Measurements from ENCODE around the gene CPT1C.

The CPT1C gene

DNA sequence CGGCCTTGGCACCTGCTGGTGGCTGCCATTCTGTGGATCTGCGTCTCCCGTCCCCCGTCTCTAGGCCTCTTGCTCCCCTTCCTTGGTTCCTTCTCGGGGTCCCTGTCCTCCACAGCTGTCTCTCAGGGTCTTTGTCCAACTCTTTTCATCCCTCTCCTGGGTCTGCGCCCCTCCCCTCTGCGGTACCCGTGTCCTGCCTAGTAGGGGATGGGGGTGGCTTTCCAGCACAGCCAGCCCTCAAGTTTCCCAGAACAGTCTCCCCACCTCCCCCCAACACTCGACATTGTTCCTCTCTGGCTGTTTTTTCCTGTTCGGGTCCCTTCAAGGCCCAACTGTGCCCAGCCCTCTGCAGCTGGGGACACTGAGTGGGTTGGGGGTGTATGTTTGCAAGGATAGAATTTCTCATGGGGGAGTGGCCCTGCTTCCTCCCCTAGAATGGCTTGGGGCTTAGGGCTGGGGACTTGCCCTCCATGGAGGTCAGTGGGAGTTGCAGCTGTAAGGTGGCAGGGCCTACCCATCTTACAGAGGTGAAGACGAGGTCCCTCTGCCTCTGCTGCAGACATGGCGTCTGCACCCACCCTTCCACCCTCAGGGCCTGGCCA, 2.3 kb upstream of the CPT1C start:
- no peaks in the 10 kb centered on the region for H3K9me3 ChIP-seq (ENCODE audit: control insufficient read depth in 5 of 5, low read length in 5 of 5)
- H3K4me3 ChIP-seq (ENCODE audit: low read depth in 1 of 5, low read length in 5 of 5) = peak overlapping the region in 2 of 5 donors; percentile 19 to 65
- no peak overlapping the region for H3K27ac ChIP-seq (ENCODE audit: low read depth, low read length)
- peaks cover 10 to 33% (median 21%) of the 10 kb centered on the region in 5 donors for H3K27me3 ChIP-seq (ENCODE audit: control insufficient read depth in 5 of 5, insufficient read depth in 4 of 5, low read length in 5 of 5)
- peaks cover 0 to 42% (median 36%) of the 10 kb centered on the region in 5 donors for H3K36me3 ChIP-seq (ENCODE audit: control insufficient read depth in 5 of 5, insufficient read depth in 5 of 5, low read length in 5 of 5)
- H3K9ac ChIP-seq (ENCODE audit: low read length in 5 of 5) = peak overlapping the region in 1 of 5 donors; percentile 14
- peaks cover 7 to 58% (median 40%) of the 10 kb centered on the region in 5 donors for H3K4me1 ChIP-seq (ENCODE audit: control insufficient read depth in 5 of 5, insufficient read depth in 5 of 5, low read length in 5 of 5)

DNA sequence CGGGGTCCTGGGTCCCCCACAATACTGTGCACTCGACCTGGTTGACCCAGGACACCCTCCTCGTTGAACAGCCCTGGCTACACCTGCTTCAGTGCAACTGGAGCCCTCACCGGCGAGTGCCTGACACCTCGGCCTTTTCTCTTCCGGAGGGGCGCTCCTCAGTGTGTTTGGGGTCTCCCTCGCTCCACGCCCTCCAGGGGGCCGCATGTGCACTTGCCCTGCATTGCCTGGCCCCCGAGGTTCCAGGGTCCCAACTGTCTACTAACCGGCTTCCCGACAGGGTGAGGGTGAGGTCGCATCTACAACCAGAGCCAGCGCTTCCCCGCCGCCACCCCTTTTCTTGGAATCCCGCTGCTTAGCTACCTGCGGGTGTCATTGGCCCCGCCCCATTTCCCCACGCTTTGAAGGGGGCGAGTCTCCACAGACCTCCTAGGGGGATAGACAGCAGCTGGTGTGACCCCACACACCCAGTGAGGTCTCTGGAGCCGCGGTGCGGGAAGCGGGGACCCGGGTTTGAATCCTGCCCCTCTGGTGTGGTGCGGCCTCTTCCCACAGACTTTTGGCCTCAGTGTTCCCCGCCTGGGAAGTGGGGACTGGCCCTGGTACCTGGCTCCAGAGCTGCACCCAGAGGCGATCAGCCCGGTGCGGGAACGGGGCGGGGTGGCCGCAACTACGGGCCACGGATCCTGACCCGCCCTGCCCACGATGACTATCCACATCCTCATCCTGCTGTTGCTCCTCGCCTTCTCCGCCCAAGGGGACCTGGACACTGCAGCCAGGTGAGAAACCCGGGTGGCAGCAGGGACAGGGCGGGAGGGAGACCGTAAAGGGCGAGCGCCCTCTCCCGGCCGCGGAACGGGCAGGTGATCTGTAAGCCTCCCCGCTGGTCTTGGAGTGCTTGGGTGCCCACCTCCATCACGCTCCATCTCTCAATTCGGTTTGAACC, 1.5 kb upstream of the CPT1C start, which contains the start of gene ADM5:
Gene ADM5 (plus strand): TSS at position 462 of the 946 bp plus-strand sequence. CDS start 244 bp downstream, at position 706.
- Histone ChIP-seq H3K27ac (ENCODE audit: low read depth, low read length) (peak within 1 kb of the TSS; percentile 30), H3K4me3 (ENCODE audit: low read depth in 1 of 5, low read length in 5 of 5) (peak within 1 kb of the TSS; percentile 43 to 75 (median 66)), H3K36me3 (ENCODE audit: control insufficient read depth in 5 of 5, insufficient read depth in 5 of 5, low read length in 5 of 5) (peaks cover 0 to 34% (median 28%) of the 10 kb centered on the region in 5 donors), H3K9me3 (ENCODE audit: control insufficient read depth in 5 of 5, low read length in 5 of 5) (no peaks in the 10 kb centered on the region), H3K27me3 (ENCODE audit: control insufficient read depth in 5 of 5, insufficient read depth in 4 of 5, low read length in 5 of 5) (peaks cover 10 to 33% (median 21%) of the 10 kb centered on the region in 5 donors), H3K9ac (ENCODE audit: low read length in 5 of 5) (peak within 1 kb of the TSS in 3 of 5 donors; percentile 27 to 68 (median 50)), H3K4me1 (ENCODE audit: control insufficient read depth in 5 of 5, insufficient read depth in 5 of 5, low read length in 5 of 5) (peaks cover 7 to 58% (median 40%) of the 10 kb centered on the region in 5 donors)

DNA sequence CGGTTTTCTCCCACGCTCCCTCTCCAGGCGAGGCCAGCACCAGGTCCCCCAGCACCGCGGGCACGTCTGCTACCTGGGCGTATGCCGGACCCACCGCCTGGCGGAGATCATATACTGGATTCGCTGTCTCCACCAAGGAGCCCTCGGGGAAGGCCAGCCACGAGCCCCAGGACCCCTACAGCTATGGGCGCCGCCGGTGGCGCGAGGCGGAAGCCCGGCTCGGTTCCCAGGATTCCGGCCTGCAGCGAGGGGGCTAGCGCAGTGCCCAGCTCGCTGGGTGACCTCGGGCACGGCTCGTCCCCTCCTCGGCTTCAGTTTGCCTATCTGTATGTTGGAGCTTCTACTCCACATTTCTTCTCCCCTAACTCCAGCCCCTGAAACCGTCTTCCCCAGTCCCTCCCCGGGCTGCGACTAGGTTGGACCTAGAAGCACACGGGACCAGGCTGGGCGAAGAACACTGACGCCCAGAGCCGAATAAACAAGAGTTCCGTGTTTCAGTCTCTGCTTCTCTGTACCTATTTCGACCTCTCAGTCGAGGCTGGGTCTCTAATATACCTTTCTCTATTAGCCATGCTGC, 749 bp upstream of the CPT1C start:
- H3K4me1 ChIP-seq (ENCODE audit: control insufficient read depth in 5 of 5, insufficient read depth in 5 of 5, low read length in 5 of 5) = peaks cover 6 to 58% (median 40%) of the 10 kb centered on the region in 5 donors
- peak overlapping the region in 3 of 5 donors; percentile 27 to 68 (median 50) for H3K9ac ChIP-seq (ENCODE audit: low read length in 5 of 5)
- peaks cover 0 to 27% (median 20%) of the 10 kb centered on the region in 5 donors for H3K36me3 ChIP-seq (ENCODE audit: control insufficient read depth in 5 of 5, insufficient read depth in 5 of 5, low read length in 5 of 5)
- H3K27ac ChIP-seq (ENCODE audit: low read depth, low read length) = peak overlapping the region; percentile 30
- peak overlapping the region; percentile 43 to 75 (median 66) for H3K4me3 ChIP-seq (ENCODE audit: low read depth in 1 of 5, low read length in 5 of 5)
- H3K9me3 ChIP-seq (ENCODE audit: control insufficient read depth in 5 of 5, low read length in 5 of 5) = no peaks in the 10 kb centered on the region
- H3K27me3 ChIP-seq (ENCODE audit: control insufficient read depth in 5 of 5, insufficient read depth in 4 of 5, low read length in 5 of 5) = peaks cover 10 to 33% (median 21%) of the 10 kb centered on the region in 5 donors

DNA sequence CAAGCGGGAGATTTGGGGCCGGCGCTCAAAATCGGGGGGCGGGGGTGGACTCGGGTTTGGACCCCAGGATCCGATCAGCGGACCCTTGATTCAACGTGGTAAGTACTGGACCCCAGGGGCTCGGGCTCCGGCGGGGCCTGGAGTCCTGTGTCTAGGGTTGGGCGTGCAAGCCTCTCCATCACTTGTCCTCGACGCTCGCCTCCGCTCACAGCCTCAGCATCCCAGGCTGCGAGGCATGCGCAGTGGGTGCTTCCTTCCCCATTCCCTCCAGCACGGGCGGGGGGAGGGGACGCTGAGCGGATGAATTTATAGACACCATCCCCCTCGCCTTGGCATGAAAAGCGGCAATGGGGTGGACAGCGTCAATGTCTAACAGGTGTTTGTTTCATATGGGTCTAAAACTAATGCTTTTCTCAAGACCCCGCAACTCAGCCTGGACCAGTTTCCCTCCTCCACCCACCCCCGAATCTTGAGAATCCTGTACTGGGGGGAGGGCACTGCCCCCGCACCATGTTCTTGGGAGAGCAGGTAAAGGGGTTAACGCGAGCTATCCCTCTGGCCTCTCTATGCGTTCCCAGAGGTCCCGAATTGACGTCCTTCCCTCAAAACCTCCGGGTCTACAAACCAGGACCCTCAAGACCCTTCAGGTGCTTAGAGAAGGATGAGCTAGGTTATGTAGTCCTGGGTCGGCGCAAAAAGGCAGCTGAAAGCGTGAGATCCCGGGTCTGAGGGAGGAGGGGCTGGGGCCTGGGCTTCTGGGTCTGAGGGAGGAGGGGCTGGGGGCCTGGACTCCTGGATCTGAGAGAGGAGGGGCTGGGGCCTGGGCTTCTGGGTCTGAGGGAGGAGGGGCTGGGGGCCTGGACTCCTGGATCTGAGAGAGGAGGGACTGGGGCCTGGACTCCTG, 579 bp downstream of the CPT1C start:
- Histone ChIP-seq H3K36me3 (ENCODE audit: control insufficient read depth in 5 of 5, insufficient read depth in 5 of 5, low read length in 5 of 5) (peaks cover 0 to 14% (median 10%) of the 10 kb centered on the region in 5 donors), H3K9me3 (ENCODE audit: control insufficient read depth in 5 of 5, low read length in 5 of 5) (no peaks in the 10 kb centered on the region), H3K27ac (ENCODE audit: low read depth, low read length) (no peak overlapping the region), H3K27me3 (ENCODE audit: control insufficient read depth in 5 of 5, insufficient read depth in 4 of 5, low read length in 5 of 5) (peaks cover 10 to 33% (median 21%) of the 10 kb centered on the region in 5 donors), H3K4me3 (ENCODE audit: low read depth in 1 of 5, low read length in 5 of 5) (peak overlapping the region in 4 of 5 donors; percentile 43 to 75 (median 66)), H3K9ac (ENCODE audit: low read length in 5 of 5) (peak overlapping the region in 1 of 5 donors; percentile 68), H3K4me1 (ENCODE audit: control insufficient read depth in 5 of 5, insufficient read depth in 5 of 5, low read length in 5 of 5) (peaks cover 6 to 48% (median 35%) of the 10 kb centered on the region in 5 donors)

DNA sequence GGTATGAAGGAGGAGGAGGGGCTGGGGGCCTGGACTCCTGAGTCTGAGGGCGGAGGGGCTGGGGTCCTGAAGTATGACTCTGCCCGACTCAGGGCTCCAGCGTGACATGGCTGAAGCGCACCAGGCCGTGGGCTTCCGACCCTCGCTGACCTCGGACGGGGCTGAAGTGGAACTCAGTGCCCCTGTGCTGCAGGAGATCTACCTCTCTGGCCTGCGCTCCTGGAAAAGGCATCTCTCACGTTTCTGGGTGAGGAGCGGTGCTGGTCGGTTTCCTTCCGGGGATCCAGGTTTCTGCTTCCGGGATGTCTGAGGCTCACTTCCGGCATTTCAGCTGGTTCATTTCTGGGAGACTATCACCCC, 1.2 kb downstream of the CPT1C start:
- peaks cover 10 to 33% (median 21%) of the 10 kb centered on the region in 5 donors for H3K27me3 ChIP-seq (ENCODE audit: control insufficient read depth in 5 of 5, insufficient read depth in 4 of 5, low read length in 5 of 5)
- peaks cover 6 to 44% (median 35%) of the 10 kb centered on the region in 5 donors for H3K4me1 ChIP-seq (ENCODE audit: control insufficient read depth in 5 of 5, insufficient read depth in 5 of 5, low read length in 5 of 5)
- no peak overlapping the region for H3K27ac ChIP-seq (ENCODE audit: low read depth, low read length)
- H3K9me3 ChIP-seq (ENCODE audit: control insufficient read depth in 5 of 5, low read length in 5 of 5) = no peaks in the 10 kb centered on the region
- no peak overlapping the region for H3K4me3 ChIP-seq (ENCODE audit: low read depth in 1 of 5, low read length in 5 of 5)
- H3K36me3 ChIP-seq (ENCODE audit: control insufficient read depth in 5 of 5, insufficient read depth in 5 of 5, low read length in 5 of 5) = peaks cover 0 to 10% (median 7%) of the 10 kb centered on the region in 5 donors
- H3K9ac ChIP-seq (ENCODE audit: low read length in 5 of 5) = no peak overlapping the region

DNA sequence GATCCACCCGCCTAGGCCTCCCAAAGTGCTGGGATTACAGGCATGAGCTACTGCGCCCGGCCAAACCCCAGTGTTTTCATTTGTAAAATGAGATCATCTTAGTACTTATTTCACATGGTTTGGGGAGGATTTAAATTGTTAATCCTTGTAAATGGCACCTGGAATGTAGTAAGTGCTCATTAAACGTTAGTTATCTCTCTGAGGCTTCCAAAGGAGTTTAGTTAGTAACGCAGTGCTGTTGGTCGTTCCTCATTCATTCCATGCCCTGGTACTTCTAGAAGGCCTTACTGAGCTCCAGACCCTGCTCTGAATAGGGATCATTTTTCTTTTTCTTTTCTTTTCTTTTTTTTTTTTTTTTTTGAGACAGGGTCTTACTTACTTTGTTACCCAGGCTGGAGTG, 5.2 kb downstream of the CPT1C start:
- Histone ChIP-seq H3K27me3 (ENCODE audit: control insufficient read depth in 5 of 5, insufficient read depth in 4 of 5, low read length in 5 of 5) (peaks cover 0 to 16% (median 9%) of the 10 kb centered on the region in 5 donors), H3K4me1 (ENCODE audit: control insufficient read depth in 5 of 5, insufficient read depth in 5 of 5, low read length in 5 of 5) (peaks cover 0 to 5% (median 5%) of the 10 kb centered on the region in 5 donors), H3K9ac (ENCODE audit: low read length in 5 of 5) (no peak overlapping the region), H3K36me3 (ENCODE audit: control insufficient read depth in 5 of 5, insufficient read depth in 5 of 5, low read length in 5 of 5) (no peaks in the 10 kb centered on the region), H3K27ac (ENCODE audit: low read depth, low read length) (no peak overlapping the region), H3K9me3 (ENCODE audit: control insufficient read depth in 5 of 5, low read length in 5 of 5) (no peaks in the 10 kb centered on the region), H3K4me3 (ENCODE audit: low read depth in 1 of 5, low read length in 5 of 5) (no peak overlapping the region)

DNA sequence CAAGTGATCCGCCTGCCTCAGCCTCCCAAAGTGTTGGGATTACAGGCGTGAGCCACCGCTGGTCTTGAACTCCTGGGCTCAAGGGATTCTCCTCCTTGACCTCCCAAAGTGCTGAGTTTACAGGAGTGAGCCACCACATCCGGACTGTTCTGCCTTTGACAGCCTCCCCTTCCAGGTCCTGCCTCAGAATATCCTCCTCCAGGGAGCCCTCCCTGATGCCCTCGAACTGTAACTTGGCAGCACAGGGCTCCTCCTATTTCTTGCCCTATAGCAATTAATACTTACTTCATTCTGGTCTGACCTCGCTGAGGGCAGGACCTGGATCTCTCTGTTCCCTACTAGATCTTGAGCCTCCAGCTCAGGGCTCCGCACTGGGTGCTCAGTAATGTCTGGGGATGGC, 5.9 kb downstream of the CPT1C start:
- Histone ChIP-seq H3K9ac (ENCODE audit: low read length in 5 of 5) (no peak overlapping the region), H3K27me3 (ENCODE audit: control insufficient read depth in 5 of 5, insufficient read depth in 4 of 5, low read length in 5 of 5) (peaks cover 0 to 14% (median 5%) of the 10 kb centered on the region in 5 donors), H3K4me3 (ENCODE audit: low read depth in 1 of 5, low read length in 5 of 5) (no peak overlapping the region), H3K27ac (ENCODE audit: low read depth, low read length) (no peak overlapping the region), H3K36me3 (ENCODE audit: control insufficient read depth in 5 of 5, insufficient read depth in 5 of 5, low read length in 5 of 5) (no peaks in the 10 kb centered on the region), H3K4me1 (ENCODE audit: control insufficient read depth in 5 of 5, insufficient read depth in 5 of 5, low read length in 5 of 5) (no peaks in the 10 kb centered on the region), H3K9me3 (ENCODE audit: control insufficient read depth in 5 of 5, low read length in 5 of 5) (no peaks in the 10 kb centered on the region)

DNA sequence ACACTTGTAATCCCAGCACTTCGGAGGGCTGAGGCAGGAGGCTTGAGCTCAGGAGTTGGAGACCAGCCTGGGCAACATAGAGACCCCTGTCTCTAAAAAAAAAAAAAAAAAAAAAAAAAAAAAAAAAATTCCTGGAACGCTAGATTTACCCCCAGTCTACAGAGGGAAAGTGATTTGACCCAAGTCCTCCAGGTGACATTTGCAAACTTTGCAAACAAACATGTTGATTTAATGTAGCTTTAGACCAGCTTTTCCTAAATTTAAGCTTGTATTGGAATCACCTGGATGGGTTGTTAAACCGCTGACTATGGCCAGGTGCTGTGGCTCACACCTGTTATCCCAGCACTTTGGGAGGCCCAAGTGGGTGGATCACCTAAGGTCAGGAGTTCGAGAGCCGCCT, 8.4 kb downstream of the CPT1C start:
- H3K36me3 ChIP-seq (ENCODE audit: control insufficient read depth in 5 of 5, insufficient read depth in 5 of 5, low read length in 5 of 5) = no peaks in the 10 kb centered on the region
- no peak overlapping the region for H3K4me3 ChIP-seq (ENCODE audit: low read depth in 1 of 5, low read length in 5 of 5)
- no peak overlapping the region for H3K9ac ChIP-seq (ENCODE audit: low read length in 5 of 5)
- H3K4me1 ChIP-seq (ENCODE audit: control insufficient read depth in 5 of 5, insufficient read depth in 5 of 5, low read length in 5 of 5) = no peaks in the 10 kb centered on the region
- H3K27ac ChIP-seq (ENCODE audit: low read depth, low read length) = no peak overlapping the region
- no peaks in the 10 kb centered on the region for H3K9me3 ChIP-seq (ENCODE audit: control insufficient read depth in 5 of 5, low read length in 5 of 5)
- H3K27me3 ChIP-seq (ENCODE audit: control insufficient read depth in 5 of 5, insufficient read depth in 4 of 5, low read length in 5 of 5) = peaks cover 0 to 14% (median 5%) of the 10 kb centered on the region in 5 donors

DNA sequence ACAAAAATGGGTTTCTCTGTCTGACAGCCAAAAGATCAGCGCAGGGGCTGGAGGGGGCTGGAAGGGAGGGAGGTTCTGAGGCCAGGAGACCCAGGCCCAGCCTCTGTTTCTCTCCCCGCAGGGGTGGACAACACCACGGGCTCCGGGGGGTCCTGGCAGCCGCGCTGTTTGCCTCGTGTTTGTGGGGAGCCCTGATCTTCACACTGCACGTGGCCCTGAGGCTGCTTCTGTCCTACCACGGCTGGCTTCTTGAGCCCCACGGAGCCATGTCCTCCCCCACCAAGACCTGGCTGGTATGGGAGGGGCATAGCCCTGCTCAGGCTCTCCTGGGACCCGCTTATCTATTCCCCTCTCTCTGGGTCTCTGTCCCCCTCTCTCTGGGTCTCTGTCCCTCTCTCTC, 9.6 kb downstream of the CPT1C start:
- H3K4me1 ChIP-seq (ENCODE audit: control insufficient read depth in 5 of 5, insufficient read depth in 5 of 5, low read length in 5 of 5) = no peaks in the 10 kb centered on the region
- H3K9me3 ChIP-seq (ENCODE audit: control insufficient read depth in 5 of 5, low read length in 5 of 5) = no peaks in the 10 kb centered on the region
- no peak overlapping the region for H3K4me3 ChIP-seq (ENCODE audit: low read depth in 1 of 5, low read length in 5 of 5)
- peaks cover 0 to 18% (median 5%) of the 10 kb centered on the region in 5 donors for H3K27me3 ChIP-seq (ENCODE audit: control insufficient read depth in 5 of 5, insufficient read depth in 4 of 5, low read length in 5 of 5)
- no peak overlapping the region for H3K27ac ChIP-seq (ENCODE audit: low read depth, low read length)
- no peak overlapping the region for H3K9ac ChIP-seq (ENCODE audit: low read length in 5 of 5)
- H3K36me3 ChIP-seq (ENCODE audit: control insufficient read depth in 5 of 5, insufficient read depth in 5 of 5, low read length in 5 of 5) = no peaks in the 10 kb centered on the region
